Right lung (tissue), 5 donors: ENCODE results near the gene DUT. TPM values are rescaled to one million over a fixed set of nuclear protein-coding genes. Genes with fewer than 3 reads are reported as not detected.
"Not testable (repeated sequence)": the region's sequence is repeated elsewhere in the genome, so short reads cannot be mapped to it uniquely, and the experiment has no call there.

Source experiments
- DNase-seq, 2 donors: peaks; one replicate each; pipeline ENCODE4 v3.0.0-alpha.2; 2013
- polyA plus RNA-seq, 5 donors: library from polyadenylated mRNA; unstranded; fragments of 120-200 nt; gene quantifications; one replicate each; pipeline versions ENCODE4 v1.2.1 to v1.2.3, GENCODE V29; 2013; ENCODE audit warnings: inconsistent platforms in 1 of 5, low replicate concordance in 1 of 5; ENCODE audit not compliant: insufficient read length in 5 of 5, insufficient read depth in 1 of 5

Gene DUT
- polyA plus RNA-seq, 5 donors, result 141 to 186 (median 171) TPM

- no peak for DNase-seq
Observed at GRCh38 chr15:48318131-48318530, 13.1 kb upstream of the DUT start.

GRCh38 chr15:48323294-48323693, 7.9 kb upstream of the DUT start:
- no peak for DNase-seq

GRCh38 chr15:48324949-48325348, 6.3 kb upstream of the DUT start:
- peak in 1 of 2 donors; percentile 2 for DNase-seq

GRCh38 chr15:48325400-48325799, 5.8 kb upstream of the DUT start:
- DNase-seq, result no peak

GRCh38 chr15:48326180-48326579, 5.0 kb upstream of the DUT start:
- not testable (repeated sequence) for DNase-seq

- peak in 1 of 2 donors; percentile 11 for DNase-seq
Observed at GRCh38 chr15:48330105-48330785, 984 bp upstream of the DUT start.

- DNase-seq, result peak; percentile 81 to 85
Observed at GRCh38 chr15:48331796-48332641, 790 bp downstream of the DUT start.

- no peak for DNase-seq
Observed at GRCh38 chr15:48332642-48333034, 1.4 kb downstream of the DUT start.

GRCh38 chr15:48333540-48333939, 2.3 kb downstream of the DUT start:
- DNase-seq, result no peak

- DNase-seq, result no peak
Observed at GRCh38 chr15:48334260-48334659, 3.0 kb downstream of the DUT start.

- DNase-seq, result no peak
Observed at GRCh38 chr15:48336940-48337339, 5.7 kb downstream of the DUT start.

GRCh38 chr15:48337607-48338006, 6.4 kb downstream of the DUT start:
- DNase-seq, result no peak

GRCh38 chr15:48340111-48340510, 8.9 kb downstream of the DUT start:
- DNase-seq, result no peak

GRCh38 chr15:48343865-48344264, 12.6 kb downstream of the DUT start:
- no peak for DNase-seq

- DNase-seq, result no peak
Observed at GRCh38 chr15:48345516-48345915, 14.3 kb downstream of the DUT start.

GRCh38 chr15:48352474-48353072, 21.3 kb downstream of the DUT start:
- DNase-seq, result peak in 1 of 2 donors; percentile 42

- DNase-seq, result no peak
Observed at GRCh38 chr15:48354694-48355303, 23.6 kb downstream of the DUT start.

- no peak for DNase-seq
Observed at GRCh38 chr15:48355377-48355776, 24.1 kb downstream of the DUT start.

GRCh38 chr15:48358229-48359152, 27.3 kb downstream of the DUT start:
- peak; percentile 38 to 55 for DNase-seq

- DNase-seq, result no peak
Observed at GRCh38 chr15:48360841-48361240, 29.6 kb downstream of the DUT start.

GRCh38 chr15:48361685-48362084, 30.5 kb downstream of the DUT start:
- DNase-seq, result no peak
